GM18508 (cell line): ENCODE data around the gene ITPR3.

Experiments
- ATAC-seq: cut with Tn5 transposase; IDR thresholded peaks from one replicate; pipeline ENCODE4 v1.9.1; 2021; ENCODE audit warnings: moderate number of reproducible peaks; ENCODE audit not compliant: insufficient read depth, unreplicated experiment

The ITPR3 gene

GRCh38 chr6:33727126-33727525 is 106.0 kb downstream of the ITPR3 start:
- ATAC-seq = no peak

GRCh38 chr6:33727932-33728331 is 106.8 kb downstream of the ITPR3 start:
- no peak for ATAC-seq

- ATAC-seq = no peak
These were observed 107.3 kb downstream of the ITPR3 start for GRCh38 chr6:33728438-33728837.

- ATAC-seq = no peak
These were observed 107.9 kb downstream of the ITPR3 start for GRCh38 chr6:33729059-33729458.

- ATAC-seq = no peak
These were observed 109.5 kb downstream of the ITPR3 start for GRCh38 chr6:33730611-33731010.

- ATAC-seq = no peak
These were observed 109.9 kb downstream of the ITPR3 start for GRCh38 chr6:33731035-33731434.

- ATAC-seq = no peak
These were observed 110.7 kb downstream of the ITPR3 start for GRCh38 chr6:33731751-33732282.

- ATAC-seq = no peak
These were observed 111.3 kb downstream of the ITPR3 start for GRCh38 chr6:33732385-33732784.

- ATAC-seq = no peak
These were observed 111.9 kb downstream of the ITPR3 start for GRCh38 chr6:33732817-33733708.

GRCh38 chr6:33733709-33734007 is 112.5 kb downstream of the ITPR3 start:
- no peak for ATAC-seq

- ATAC-seq = no peak
These were observed 114.1 kb downstream of the ITPR3 start for GRCh38 chr6:33735216-33735615.

- no peak for ATAC-seq
These were observed 116.3 kb downstream of the ITPR3 start for GRCh38 chr6:33737267-33738026.

- ATAC-seq = no peak
These were observed 117.0 kb downstream of the ITPR3 start for GRCh38 chr6:33738153-33738552.

GRCh38 chr6:33738879-33739278 is 117.8 kb downstream of the ITPR3 start:
- ATAC-seq = no peak

GRCh38 chr6:33739571-33739970 is 118.4 kb downstream of the ITPR3 start:
- no peak for ATAC-seq

GRCh38 chr6:33740204-33740608 is 119.1 kb downstream of the ITPR3 start:
- ATAC-seq = no peak

- ATAC-seq = no peak
These were observed 119.7 kb downstream of the ITPR3 start for GRCh38 chr6:33740794-33741193.

- no peak for ATAC-seq
These were observed 121.0 kb downstream of the ITPR3 start for GRCh38 chr6:33742092-33742491.

GRCh38 chr6:33742837-33743236 is 121.7 kb downstream of the ITPR3 start:
- ATAC-seq = no peak

GRCh38 chr6:33744001-33744848 is 123.1 kb downstream of the ITPR3 start:
- no peak for ATAC-seq
